PFSK-1 (cell line): ENCODE data around the gene GPC6.

Experiments used
- FOXP2 ChIP-seq: optimal IDR thresholded peaks from 2 replicates; pipeline ENCODE3; 2011; ENCODE audit warnings: borderline replicate concordance, control low read depth, inconsistent platforms; ENCODE audit not compliant: insufficient read depth; ENCODE audit errors: extremely low read length, extremely low read depth
- POLR2AphosphoS5 ChIP-seq: IDR thresholded peaks from 2 replicates; pipeline ENCODE4 v1.6.1; 2012; ENCODE audit warnings: low read depth, mild to moderate bottlenecking, control low read depth, low read length, moderate library complexity
- SIN3A ChIP-seq: IDR thresholded peaks from 2 replicates; pipeline ENCODE4 v1.6.1; 2012; ENCODE audit warnings: mild to moderate bottlenecking, low read length, moderate library complexity, borderline replicate concordance; ENCODE audit not compliant: insufficient read depth
- TF ChIP-seq, protein P1 (sequence below), 2 experiments: IDR thresholded peaks; 2 replicates each; pipeline versions ENCODE4 v1.6.1 to v1.8.0; 2011 to 2012; ENCODE audit warnings: low read depth in 2 of 2, low read length in 2 of 2, control low read depth in 1 of 2, inconsistent platforms in 1 of 2, mild to moderate bottlenecking in 1 of 2, moderate library complexity in 1 of 2; ENCODE audit not compliant: insufficient read depth in 1 of 2

- TF ChIP-seq, protein P1, sequence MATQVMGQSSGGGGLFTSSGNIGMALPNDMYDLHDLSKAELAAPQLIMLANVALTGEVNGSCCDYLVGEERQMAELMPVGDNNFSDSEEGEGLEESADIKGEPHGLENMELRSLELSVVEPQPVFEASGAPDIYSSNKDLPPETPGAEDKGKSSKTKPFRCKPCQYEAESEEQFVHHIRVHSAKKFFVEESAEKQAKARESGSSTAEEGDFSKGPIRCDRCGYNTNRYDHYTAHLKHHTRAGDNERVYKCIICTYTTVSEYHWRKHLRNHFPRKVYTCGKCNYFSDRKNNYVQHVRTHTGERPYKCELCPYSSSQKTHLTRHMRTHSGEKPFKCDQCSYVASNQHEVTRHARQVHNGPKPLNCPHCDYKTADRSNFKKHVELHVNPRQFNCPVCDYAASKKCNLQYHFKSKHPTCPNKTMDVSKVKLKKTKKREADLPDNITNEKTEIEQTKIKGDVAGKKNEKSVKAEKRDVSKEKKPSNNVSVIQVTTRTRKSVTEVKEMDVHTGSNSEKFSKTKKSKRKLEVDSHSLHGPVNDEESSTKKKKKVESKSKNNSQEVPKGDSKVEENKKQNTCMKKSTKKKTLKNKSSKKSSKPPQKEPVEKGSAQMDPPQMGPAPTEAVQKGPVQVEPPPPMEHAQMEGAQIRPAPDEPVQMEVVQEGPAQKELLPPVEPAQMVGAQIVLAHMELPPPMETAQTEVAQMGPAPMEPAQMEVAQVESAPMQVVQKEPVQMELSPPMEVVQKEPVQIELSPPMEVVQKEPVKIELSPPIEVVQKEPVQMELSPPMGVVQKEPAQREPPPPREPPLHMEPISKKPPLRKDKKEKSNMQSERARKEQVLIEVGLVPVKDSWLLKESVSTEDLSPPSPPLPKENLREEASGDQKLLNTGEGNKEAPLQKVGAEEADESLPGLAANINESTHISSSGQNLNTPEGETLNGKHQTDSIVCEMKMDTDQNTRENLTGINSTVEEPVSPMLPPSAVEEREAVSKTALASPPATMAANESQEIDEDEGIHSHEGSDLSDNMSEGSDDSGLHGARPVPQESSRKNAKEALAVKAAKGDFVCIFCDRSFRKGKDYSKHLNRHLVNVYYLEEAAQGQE (IDR thresholded peaks at IDR 0.05; ENCODE audit: insufficient read depth in 1 of 2, low read depth in 2 of 2, low read length in 2 of 2), result no peak
- no peak for TF ChIP-seq POLR2AphosphoS5
- no peak for TF ChIP-seq FOXP2
- no peak for TF ChIP-seq SIN3A
Measured at GRCh38 chr13:93399212-93399611, 172.6 kb downstream of the GPC6 start.
